Measurements from ENCODE around the gene SLC16A6. TPM values are rescaled to one million over a fixed set of nuclear protein-coding genes. Genes with fewer than 3 reads are reported as not detected.

SLC16A6 gene
- total and polyA plus RNA-seq, 12 donors, result 0.47 to 83.0 (median 2.5) TPM

GRCh38 chr17:68249354-68249765 lies 41.6 kb downstream of the SLC16A6 start:
- intact Hi-C loops (cut with DNase I), result no loop called here
- DNase-seq, result no peak
- peak overlapping the region in 1 of 5 donors; percentile 97 for H3K27ac ChIP-seq
- TF ChIP-seq CTCF (IDR thresholded peaks at IDR 0.05), result no peak
- no peak for TF ChIP-seq POLR2A (IDR thresholded peaks at IDR 0.05)
- no peaks in the 10 kb centered on the region for H3K27me3 ChIP-seq
- H3K4me1 ChIP-seq (replicated peaks in 1 of 2), result peaks cover 10% of the 10 kb centered on the region in 2 donors
- 65 to 75% (median 68%) methylated on average over 7 of the region's 7 CpGs for WGBS, 4 donors
- no peak overlapping the region for H3K4me3 ChIP-seq
- peaks cover 0 to 23% of the 10 kb centered on the region in 2 donors for H3K36me3 ChIP-seq (replicated peaks in 1 of 2)
- no peaks in the 10 kb centered on the region for H3K9me3 ChIP-seq (replicated peaks in 1 of 3)

GRCh38 chr17:68248891-68249290 lies 42.0 kb downstream of the SLC16A6 start:
- H3K27me3 ChIP-seq, result no peaks in the 10 kb centered on the region
- H3K36me3 ChIP-seq (replicated peaks in 1 of 2), result peaks cover 0 to 18% of the 10 kb centered on the region in 2 donors
- peak overlapping the region in 1 of 4 donors; percentile 91 for H3K4me3 ChIP-seq
- TF ChIP-seq POLR2A (IDR thresholded peaks at IDR 0.05) (no peak), CTCF (IDR thresholded peaks at IDR 0.05) (no peak)
- H3K4me1 ChIP-seq (replicated peaks in 1 of 2), result peaks cover 10% of the 10 kb centered on the region in 2 donors
- no peak for DNase-seq
- peak overlapping the region in 3 of 5 donors; percentile 97 to 98 (median 98) for H3K27ac ChIP-seq
- H3K9me3 ChIP-seq (replicated peaks in 1 of 3), result no peaks in the 10 kb centered on the region
- WGBS, 4 donors, result 62 to 70% (median 66%) methylated on average over 5 of the region's 5 CpGs
- intact Hi-C loops (cut with DNase I), result no loop called here

- intact Hi-C loops (cut with DNase I), result no loop called here
- DNase-seq, result peak in 5 of 7 donors; percentile 59 to 88 (median 77)
- Histone ChIP-seq H3K9me3 (replicated peaks in 1 of 3) (no peaks in the 10 kb centered on the region), H3K4me3 (peak overlapping the region; percentile 26 to 91 (median 62)), H3K36me3 (replicated peaks in 1 of 2) (peaks cover 0 to 17% of the 10 kb centered on the region in 2 donors), H3K27ac (peak overlapping the region; percentile 92 to 98 (median 97)), H3K27me3 (no peaks in the 10 kb centered on the region), H3K4me1 (replicated peaks in 1 of 2) (peaks cover 10% of the 10 kb centered on the region in 2 donors)
- WGBS, 4 donors, result 1 to 4% (median 3%) methylated on average over 6 to 19 of the region's 19 CpGs
- no peak for TF ChIP-seq POLR2A (IDR thresholded peaks at IDR 0.05)
- TF ChIP-seq CTCF (IDR thresholded peaks at IDR 0.05), result no peak
Measured at GRCh38 chr17:68248199-68248825, 42.6 kb downstream of the SLC16A6 start.

DNA sequence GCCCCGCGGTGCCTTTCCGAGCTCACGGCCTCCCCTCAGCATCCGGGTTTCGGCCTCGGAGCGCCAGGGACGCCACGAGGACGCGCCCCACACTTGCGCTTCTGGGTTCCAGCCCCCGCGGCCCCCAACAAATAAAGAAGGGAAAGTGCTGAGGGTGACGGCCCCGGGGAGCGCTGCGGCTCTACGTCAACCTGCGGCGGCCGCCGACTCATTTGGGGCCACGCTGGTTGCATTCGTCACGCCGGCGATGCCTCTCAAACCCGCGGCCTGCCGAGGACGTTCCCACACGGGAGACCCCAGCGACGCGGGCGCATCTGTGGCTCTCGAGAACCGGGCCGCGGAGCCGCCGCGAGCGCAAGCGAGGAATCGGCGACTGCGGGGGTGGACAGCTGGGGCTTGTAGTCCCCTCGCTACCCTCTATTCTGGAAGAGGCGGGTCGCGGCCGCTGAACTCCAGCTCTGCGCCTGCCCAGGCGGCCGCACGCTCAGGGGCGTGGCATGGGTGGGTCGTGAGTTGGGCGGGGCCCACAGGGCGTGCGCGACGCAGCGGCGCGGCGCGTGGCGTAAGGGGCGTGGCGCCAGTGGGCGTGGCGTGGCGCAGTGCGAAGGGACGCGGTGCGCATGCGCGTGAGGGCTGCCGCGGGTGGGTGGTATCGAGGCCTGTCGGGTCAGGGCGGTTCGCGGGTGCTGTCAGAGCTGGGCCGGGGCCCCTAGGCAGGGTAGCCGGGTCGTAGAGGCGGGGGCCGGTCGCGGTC lies 43.3 kb downstream of the SLC16A6 start, which contains the start of gene AMZ2:
Gene AMZ2, plus strand, starts transcription at position 599 of the 754 bp plus-strand sequence. CDS start 2,145 bp downstream, outside the sequence.
- peak; percentile 92 to 97 (median 94) for DNase-seq
- Histone ChIP-seq H3K4me1 (replicated peaks in 1 of 2) (peaks cover 10% of the 10 kb centered on the region in 2 donors), H3K27ac (peak within 1 kb of the TSS; percentile 92 to 98 (median 97)), H3K27me3 (no peaks in the 10 kb centered on the region), H3K36me3 (replicated peaks in 1 of 2) (peaks cover 0 to 17% of the 10 kb centered on the region in 2 donors), H3K9me3 (replicated peaks in 1 of 3) (no peaks in the 10 kb centered on the region), H3K4me3 (peak within 1 kb of the TSS; percentile 52 to 91 (median 64))
- TF ChIP-seq POLR2A (IDR thresholded peaks at IDR 0.05), result peak; percentile 84 to 91
- TF ChIP-seq CTCF (IDR thresholded peaks at IDR 0.05), result no peak
- 0 to 4% (median 0%) methylated on average over 18 to 97 of the region's 97 CpGs for WGBS, 4 donors
- intact Hi-C loops (cut with DNase I), result no loop called here

All from adrenal gland (tissue), 12 donors.